ENCODE data around the gene NUCKS1.

The NUCKS1 gene

GRCh38 chr1:205770618-205771017 is 20.6 kb upstream of the NUCKS1 start:
- TF ChIP-seq TAF1 (IDR thresholded peaks at IDR 0.05; ENCODE audit: borderline replicate concordance, insufficient read depth, low read length) (no peak), FOXP2 (optimal IDR thresholded peaks at IDR 0.05; ENCODE audit: borderline replicate concordance, extremely low read depth, extremely low read length, insufficient read depth) (no peak), POLR2AphosphoS5 (IDR thresholded peaks at IDR 0.05; ENCODE audit: low read depth, low read length) (no peak), SIN3A (IDR thresholded peaks at IDR 0.05; ENCODE audit: borderline replicate concordance, insufficient read depth, low read length) (no peak)
- TF ChIP-seq, protein P1, sequence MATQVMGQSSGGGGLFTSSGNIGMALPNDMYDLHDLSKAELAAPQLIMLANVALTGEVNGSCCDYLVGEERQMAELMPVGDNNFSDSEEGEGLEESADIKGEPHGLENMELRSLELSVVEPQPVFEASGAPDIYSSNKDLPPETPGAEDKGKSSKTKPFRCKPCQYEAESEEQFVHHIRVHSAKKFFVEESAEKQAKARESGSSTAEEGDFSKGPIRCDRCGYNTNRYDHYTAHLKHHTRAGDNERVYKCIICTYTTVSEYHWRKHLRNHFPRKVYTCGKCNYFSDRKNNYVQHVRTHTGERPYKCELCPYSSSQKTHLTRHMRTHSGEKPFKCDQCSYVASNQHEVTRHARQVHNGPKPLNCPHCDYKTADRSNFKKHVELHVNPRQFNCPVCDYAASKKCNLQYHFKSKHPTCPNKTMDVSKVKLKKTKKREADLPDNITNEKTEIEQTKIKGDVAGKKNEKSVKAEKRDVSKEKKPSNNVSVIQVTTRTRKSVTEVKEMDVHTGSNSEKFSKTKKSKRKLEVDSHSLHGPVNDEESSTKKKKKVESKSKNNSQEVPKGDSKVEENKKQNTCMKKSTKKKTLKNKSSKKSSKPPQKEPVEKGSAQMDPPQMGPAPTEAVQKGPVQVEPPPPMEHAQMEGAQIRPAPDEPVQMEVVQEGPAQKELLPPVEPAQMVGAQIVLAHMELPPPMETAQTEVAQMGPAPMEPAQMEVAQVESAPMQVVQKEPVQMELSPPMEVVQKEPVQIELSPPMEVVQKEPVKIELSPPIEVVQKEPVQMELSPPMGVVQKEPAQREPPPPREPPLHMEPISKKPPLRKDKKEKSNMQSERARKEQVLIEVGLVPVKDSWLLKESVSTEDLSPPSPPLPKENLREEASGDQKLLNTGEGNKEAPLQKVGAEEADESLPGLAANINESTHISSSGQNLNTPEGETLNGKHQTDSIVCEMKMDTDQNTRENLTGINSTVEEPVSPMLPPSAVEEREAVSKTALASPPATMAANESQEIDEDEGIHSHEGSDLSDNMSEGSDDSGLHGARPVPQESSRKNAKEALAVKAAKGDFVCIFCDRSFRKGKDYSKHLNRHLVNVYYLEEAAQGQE (IDR thresholded peaks at IDR 0.05; ENCODE audit: insufficient read depth in 1 of 2, low read depth in 2 of 2, low read length in 2 of 2), result no peak

GRCh38 chr1:205769641-205770365 is 19.8 kb upstream of the NUCKS1 start:
- TF ChIP-seq TAF1 (IDR thresholded peaks at IDR 0.05; ENCODE audit: borderline replicate concordance, insufficient read depth, low read length) (no peak), FOXP2 (optimal IDR thresholded peaks at IDR 0.05; ENCODE audit: borderline replicate concordance, extremely low read depth, extremely low read length, insufficient read depth) (no peak), SIN3A (IDR thresholded peaks at IDR 0.05; ENCODE audit: borderline replicate concordance, insufficient read depth, low read length) (no peak), POLR2AphosphoS5 (IDR thresholded peaks at IDR 0.05; ENCODE audit: low read depth, low read length) (no peak)
- TF ChIP-seq, protein P1 (IDR thresholded peaks at IDR 0.05; ENCODE audit: insufficient read depth in 1 of 2, low read depth in 2 of 2, low read length in 2 of 2), result no peak

- TF ChIP-seq FOXP2 (optimal IDR thresholded peaks at IDR 0.05; ENCODE audit: borderline replicate concordance, extremely low read depth, extremely low read length, insufficient read depth), result no peak
Measured at GRCh38 chr1:205767248-205767647, 17.3 kb upstream of the NUCKS1 start.

DNA sequence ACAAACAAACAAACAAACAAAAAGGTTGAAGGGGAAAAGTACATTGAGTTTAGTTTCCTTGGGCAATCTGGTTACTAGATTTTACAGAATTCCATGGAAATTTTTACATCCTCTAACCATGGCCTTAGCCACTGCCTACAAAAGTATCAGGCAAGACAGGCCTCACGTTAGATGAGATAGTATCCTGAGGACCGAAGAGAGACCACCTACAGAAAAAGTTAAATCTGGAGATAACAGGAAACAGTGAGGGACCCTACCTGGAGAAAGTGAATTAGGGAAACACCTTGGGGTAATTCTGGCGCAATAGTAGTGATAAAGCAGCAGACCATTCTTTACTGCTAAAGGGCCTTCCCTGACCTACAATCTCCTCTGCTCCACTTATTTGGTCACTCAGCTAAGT is 16.6 kb upstream of the NUCKS1 start:
- TF ChIP-seq POLR2AphosphoS5 (IDR thresholded peaks at IDR 0.05; ENCODE audit: low read depth, low read length), result no peak
- no peak for TF ChIP-seq TAF1 (IDR thresholded peaks at IDR 0.05; ENCODE audit: borderline replicate concordance, insufficient read depth, low read length)
- no peak for TF ChIP-seq FOXP2 (optimal IDR thresholded peaks at IDR 0.05; ENCODE audit: borderline replicate concordance, extremely low read depth, extremely low read length, insufficient read depth)
- TF ChIP-seq SIN3A (IDR thresholded peaks at IDR 0.05; ENCODE audit: borderline replicate concordance, insufficient read depth, low read length), result no peak
- TF ChIP-seq, protein P1 (IDR thresholded peaks at IDR 0.05; ENCODE audit: insufficient read depth in 1 of 2, low read depth in 2 of 2, low read length in 2 of 2), result no peak

- TF ChIP-seq SIN3A (IDR thresholded peaks at IDR 0.05; ENCODE audit: borderline replicate concordance, insufficient read depth, low read length) (no peak), POLR2AphosphoS5 (IDR thresholded peaks at IDR 0.05; ENCODE audit: low read depth, low read length) (no peak), FOXP2 (optimal IDR thresholded peaks at IDR 0.05; ENCODE audit: borderline replicate concordance, extremely low read depth, extremely low read length, insufficient read depth) (no peak), TAF1 (IDR thresholded peaks at IDR 0.05; ENCODE audit: borderline replicate concordance, insufficient read depth, low read length) (no peak)
- TF ChIP-seq, protein P1 (IDR thresholded peaks at IDR 0.05; ENCODE audit: insufficient read depth in 1 of 2, low read depth in 2 of 2, low read length in 2 of 2), result no peak
Measured at GRCh38 chr1:205766038-205766437, 16.1 kb upstream of the NUCKS1 start.

Data from PFSK-1 (cell line).